ENCODE results near the gene C2CD2L.
A peak's percentile ranks its signal among the peaks of the same experiment; 100 is the strongest.

GRCh38 chr11:119103793-119104192 is 3.4 kb upstream of the C2CD2L start:
- TF ChIP-seq SIN3A (IDR thresholded peaks at IDR 0.05; ENCODE audit: borderline replicate concordance, low read depth, low read length) = no peak
- no peak for TF ChIP-seq CTCF (IDR thresholded peaks at IDR 0.05)
- no peak for TF ChIP-seq EP300 (IDR thresholded peaks at IDR 0.05; ENCODE audit: borderline replicate concordance in 1 of 2, low read depth in 1 of 2, low read length in 1 of 2)
- TF ChIP-seq EZH2phosphoT487 (IDR thresholded peaks at IDR 0.05; ENCODE audit: borderline replicate concordance, low read depth) = no peak
- no peak for TF ChIP-seq TCF12 (IDR thresholded peaks at IDR 0.05)
- TF ChIP-seq JUND (IDR thresholded peaks at IDR 0.05) = no peak
- no peak for TF ChIP-seq GABPA (IDR thresholded peaks at IDR 0.05; ENCODE audit: low read depth)
- TF ChIP-seq, protein P1, sequence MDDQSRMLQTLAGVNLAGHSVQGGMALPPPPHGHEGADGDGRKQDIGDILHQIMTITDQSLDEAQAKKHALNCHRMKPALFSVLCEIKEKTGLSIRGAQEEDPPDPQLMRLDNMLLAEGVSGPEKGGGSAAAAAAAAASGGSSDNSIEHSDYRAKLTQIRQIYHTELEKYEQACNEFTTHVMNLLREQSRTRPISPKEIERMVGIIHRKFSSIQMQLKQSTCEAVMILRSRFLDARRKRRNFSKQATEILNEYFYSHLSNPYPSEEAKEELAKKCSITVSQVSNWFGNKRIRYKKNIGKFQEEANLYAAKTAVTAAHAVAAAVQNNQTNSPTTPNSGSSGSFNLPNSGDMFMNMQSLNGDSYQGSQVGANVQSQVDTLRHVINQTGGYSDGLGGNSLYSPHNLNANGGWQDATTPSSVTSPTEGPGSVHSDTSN (IDR thresholded peaks at IDR 0.05) = no peak
- TF ChIP-seq POLR2AphosphoS5 (IDR thresholded peaks at IDR 0.05; ENCODE audit: low read depth, low read length) = no peak
- TF ChIP-seq SMC3 (IDR thresholded peaks at IDR 0.05; ENCODE audit: low read depth, low read length) = 0 out of 2 replicates have a peak, but pooled peaks have one; percentile 13
- TF ChIP-seq, protein P2, sequence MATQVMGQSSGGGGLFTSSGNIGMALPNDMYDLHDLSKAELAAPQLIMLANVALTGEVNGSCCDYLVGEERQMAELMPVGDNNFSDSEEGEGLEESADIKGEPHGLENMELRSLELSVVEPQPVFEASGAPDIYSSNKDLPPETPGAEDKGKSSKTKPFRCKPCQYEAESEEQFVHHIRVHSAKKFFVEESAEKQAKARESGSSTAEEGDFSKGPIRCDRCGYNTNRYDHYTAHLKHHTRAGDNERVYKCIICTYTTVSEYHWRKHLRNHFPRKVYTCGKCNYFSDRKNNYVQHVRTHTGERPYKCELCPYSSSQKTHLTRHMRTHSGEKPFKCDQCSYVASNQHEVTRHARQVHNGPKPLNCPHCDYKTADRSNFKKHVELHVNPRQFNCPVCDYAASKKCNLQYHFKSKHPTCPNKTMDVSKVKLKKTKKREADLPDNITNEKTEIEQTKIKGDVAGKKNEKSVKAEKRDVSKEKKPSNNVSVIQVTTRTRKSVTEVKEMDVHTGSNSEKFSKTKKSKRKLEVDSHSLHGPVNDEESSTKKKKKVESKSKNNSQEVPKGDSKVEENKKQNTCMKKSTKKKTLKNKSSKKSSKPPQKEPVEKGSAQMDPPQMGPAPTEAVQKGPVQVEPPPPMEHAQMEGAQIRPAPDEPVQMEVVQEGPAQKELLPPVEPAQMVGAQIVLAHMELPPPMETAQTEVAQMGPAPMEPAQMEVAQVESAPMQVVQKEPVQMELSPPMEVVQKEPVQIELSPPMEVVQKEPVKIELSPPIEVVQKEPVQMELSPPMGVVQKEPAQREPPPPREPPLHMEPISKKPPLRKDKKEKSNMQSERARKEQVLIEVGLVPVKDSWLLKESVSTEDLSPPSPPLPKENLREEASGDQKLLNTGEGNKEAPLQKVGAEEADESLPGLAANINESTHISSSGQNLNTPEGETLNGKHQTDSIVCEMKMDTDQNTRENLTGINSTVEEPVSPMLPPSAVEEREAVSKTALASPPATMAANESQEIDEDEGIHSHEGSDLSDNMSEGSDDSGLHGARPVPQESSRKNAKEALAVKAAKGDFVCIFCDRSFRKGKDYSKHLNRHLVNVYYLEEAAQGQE (IDR thresholded peaks at IDR 0.05; ENCODE audit: low read depth, low read length) = no peak
- TF ChIP-seq RXRA (IDR thresholded peaks at IDR 0.05; ENCODE audit: borderline replicate concordance, low read depth) = no peak

Measured in SK-N-SH (cell line).